GM21825 (cell line): ENCODE data around the gene PMP22.
"Not testable (repeated sequence)": the region's sequence is repeated elsewhere in the genome, so short reads cannot be mapped to it uniquely, and the experiment has no call there.

ENCODE experiments used
- ATAC-seq: cut with Tn5 transposase; IDR thresholded peaks from one replicate; pipeline ENCODE4 v1.9.1; 2021; ENCODE audit warnings: mild to moderate bottlenecking, moderate library complexity; ENCODE audit not compliant: unreplicated experiment

PMP22 gene

DNA sequence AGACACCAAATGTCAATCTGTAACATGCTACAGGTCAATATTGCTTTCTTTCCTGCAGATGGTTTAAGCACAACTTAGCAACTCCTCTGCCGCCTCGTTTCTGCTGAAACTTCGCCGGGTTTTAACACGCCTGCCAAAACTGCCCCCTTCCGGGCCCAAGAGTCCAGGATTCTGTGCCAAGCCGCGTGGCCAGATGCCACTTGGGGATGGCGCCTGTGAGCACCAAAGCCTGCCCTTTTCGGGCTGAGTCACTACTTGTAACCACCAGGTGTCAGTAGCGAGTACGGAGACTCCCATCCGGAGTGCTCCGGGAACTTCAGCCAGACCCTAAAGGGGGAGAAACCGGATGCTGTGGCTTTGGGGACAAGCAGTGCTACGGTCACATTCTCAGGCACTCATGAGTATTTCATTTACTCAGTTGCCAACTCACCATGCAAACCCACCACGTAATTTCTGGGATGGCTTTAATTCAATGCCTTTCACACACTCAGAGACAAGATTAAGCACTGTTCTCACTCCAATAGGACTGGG is 7.8 kb downstream of the PMP22 start:
- peak; percentile 75 for ATAC-seq

DNA sequence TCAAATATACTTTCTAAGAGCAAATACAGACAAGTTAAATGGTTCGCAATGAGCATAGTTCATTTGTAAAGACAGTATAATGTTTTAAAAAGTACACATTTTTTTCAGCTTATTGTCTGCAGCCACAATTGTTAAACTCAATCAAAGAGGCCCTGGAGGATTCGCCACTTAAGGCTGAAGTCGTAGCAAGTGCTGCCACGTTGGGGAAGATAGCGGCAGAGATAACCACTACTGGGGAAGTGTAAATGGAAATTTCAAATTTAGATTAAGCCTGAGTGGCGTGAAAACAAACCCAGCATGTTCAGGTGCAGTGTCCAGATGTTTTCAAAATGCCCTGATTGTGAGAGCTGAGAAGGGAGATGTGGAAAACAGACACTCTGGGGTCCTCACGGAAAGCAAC is 8.4 kb downstream of the PMP22 start:
- no peak for ATAC-seq

DNA sequence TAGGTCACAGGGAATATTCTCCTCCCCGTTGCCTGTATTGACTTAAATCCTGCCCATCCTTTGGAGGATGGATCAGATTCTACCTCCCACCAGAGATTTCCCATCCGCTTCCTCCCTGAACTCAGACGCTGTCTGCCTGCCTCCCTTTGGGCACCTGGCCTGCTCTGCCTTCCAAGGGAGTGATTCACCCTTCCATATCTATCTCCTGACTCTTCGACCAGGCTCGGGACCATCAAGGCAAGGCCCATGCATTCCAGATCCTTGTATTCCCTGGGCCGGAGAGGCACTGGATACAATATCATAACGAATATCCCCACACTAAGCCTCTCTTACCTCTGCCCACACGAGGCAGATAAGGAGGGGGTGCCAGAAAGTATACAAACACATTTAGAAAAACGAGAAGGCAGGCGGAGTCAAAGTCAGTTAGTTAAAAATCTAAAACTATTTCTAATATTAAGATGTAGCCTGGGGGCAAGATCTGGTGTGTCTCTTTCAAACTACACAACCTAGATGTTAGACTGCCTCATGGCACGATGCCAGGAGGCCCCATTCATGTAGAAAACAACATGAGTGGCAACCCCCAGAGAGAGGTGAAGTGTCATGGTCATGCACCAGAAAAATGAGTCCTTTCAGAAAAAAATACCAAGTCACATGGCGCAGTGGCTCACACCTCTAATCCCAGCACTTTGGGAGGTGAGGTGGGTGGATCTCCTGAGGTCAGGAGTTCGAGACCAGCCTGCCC is 9.2 kb downstream of the PMP22 start:
- no peak for ATAC-seq

- ATAC-seq = no peak
Observed at GRCh38 chr17:15250135-15250860, 14.8 kb downstream of the PMP22 start.

- ATAC-seq = no peak
Observed at GRCh38 chr17:15249487-15249886, 15.6 kb downstream of the PMP22 start.

GRCh38 chr17:15247891-15248529 is 17.1 kb downstream of the PMP22 start:
- ATAC-seq = no peak

DNA sequence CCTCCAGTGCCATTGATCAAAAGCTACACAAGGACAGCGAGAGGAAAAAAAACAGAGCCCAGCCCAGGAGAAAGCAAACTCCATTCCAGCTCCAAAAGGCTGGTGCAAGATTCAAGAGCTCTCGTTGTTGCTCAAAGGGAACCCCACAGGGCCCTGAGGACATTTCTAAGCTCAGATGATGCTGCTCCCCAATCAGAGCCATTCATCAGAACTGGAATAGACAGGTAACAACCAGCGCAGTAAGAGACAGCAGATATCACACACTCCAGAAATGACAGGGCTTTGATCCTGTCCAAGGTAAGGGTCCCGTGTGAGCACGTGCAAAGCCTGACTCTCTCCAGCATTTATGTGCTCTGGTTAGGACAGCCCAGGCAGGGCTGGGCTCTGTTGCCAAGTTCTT is 20.1 kb downstream of the PMP22 start:
- ATAC-seq = no peak

GRCh38 chr17:15240644-15241043 is 24.5 kb downstream of the PMP22 start:
- no peak for ATAC-seq

- ATAC-seq = no peak
Observed at GRCh38 chr17:15239491-15239890, 25.6 kb downstream of the PMP22 start.

DNA sequence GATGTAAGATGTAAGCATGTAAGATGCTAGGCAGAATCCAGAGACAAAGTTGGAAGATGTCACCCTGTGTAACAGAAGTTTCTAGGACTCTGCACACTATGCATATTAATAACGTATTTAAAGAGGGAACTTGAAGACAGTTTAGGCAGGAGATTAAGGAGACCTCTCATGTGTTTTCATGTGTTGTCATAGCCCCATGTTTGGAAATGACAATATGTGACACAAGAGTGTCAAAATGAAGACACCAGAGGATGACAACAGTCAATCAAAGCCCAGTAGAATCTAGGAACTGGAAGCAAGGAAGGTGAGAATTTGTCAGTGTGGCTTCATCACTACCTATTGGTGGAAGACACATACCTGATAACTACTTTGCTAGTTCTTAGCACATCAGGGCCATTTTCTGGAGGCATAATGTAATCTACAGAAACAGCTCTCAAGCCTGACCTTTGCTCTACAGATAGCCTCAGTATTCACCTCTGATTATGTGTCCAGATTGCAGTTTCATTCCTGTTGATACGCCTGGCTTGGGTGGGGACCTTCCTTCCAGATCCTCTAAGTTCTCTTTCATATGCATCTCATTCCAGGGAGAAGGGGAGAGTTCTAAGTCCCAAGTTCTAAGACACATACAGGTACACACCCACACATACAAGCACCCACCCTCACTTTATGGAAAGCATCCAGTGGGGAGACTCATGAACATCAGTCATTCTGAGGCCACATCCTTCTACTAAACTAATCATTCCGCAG is 26.3 kb downstream of the PMP22 start:
- ATAC-seq = no peak

DNA sequence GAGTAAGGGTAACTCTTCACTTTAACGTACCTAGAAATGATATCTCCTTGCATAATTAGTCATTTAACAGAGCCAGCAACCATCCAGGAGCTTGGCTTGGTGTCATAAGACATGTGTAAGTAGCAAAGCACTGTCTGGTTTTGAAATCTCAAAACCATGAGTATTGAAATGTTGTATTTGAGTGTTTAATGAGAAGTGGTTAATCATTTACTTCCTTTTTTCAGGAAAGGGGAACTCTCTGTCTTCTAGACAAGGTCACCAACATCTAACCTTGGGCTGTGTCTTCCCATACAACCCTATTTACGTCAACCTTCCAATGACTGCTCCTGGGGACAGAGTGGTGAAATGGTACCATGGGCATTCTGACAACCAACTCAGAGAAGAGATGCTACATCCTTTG is 27.1 kb downstream of the PMP22 start:
- ATAC-seq = no peak

DNA sequence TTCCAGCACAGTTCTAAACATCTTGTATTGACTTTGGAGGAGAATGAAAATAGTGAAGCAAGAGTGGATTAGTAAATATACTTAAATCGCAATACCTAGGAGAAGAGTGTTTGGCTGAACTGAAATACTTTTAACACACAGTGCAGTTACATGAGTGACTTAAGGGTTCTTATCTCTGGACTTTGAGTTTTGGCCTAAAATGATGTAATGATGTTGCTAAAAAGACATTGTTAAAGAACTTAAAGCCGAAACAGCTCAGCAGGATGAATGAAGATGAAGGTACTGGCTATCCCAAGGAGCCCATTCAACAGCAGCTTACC is 28.1 kb downstream of the PMP22 start:
- ATAC-seq = no peak

DNA sequence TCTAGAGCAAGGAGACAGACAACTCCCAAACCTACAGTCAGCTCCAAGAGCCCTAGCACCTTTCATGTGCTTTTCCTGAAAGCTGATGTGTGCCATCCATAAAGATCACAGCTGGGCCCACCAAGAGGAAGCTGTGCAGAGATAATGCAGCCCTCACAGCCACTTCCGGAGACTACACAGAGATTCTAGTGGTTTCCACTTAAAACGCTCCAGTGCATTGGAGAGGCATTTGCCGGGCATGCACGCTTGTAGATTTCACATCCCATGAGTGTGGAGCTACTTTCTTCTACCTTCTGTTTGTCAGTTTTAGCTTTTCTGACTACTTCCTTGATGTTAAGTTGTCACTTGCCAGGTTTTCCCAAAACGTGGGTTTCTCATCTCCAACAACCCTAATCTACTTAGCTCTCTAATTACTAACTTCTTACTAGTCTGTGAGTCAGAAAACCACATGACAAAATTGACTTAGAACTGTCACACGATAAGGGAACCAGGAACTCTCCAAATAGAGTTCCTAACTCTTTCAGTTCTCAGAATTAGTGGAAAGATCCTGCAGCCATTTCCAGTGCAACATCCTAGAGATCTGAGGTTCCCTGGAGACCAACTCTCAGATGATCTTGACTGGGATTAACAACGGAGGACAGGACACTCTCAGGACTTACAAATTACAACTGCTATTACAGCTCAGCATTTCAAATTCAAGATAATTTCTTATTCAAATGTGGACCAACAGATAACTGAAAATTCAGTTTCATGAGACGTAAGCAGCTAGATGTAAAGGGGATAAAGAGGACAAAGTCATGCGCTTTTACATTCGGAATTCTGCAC is 28.6 kb downstream of the PMP22 start:
- ATAC-seq = peak; percentile 52

- no peak for ATAC-seq
Observed at GRCh38 chr17:15233971-15234370, 31.2 kb downstream of the PMP22 start.

- ATAC-seq = no peak
Observed at GRCh38 chr17:15233022-15233805, 31.9 kb downstream of the PMP22 start.

DNA sequence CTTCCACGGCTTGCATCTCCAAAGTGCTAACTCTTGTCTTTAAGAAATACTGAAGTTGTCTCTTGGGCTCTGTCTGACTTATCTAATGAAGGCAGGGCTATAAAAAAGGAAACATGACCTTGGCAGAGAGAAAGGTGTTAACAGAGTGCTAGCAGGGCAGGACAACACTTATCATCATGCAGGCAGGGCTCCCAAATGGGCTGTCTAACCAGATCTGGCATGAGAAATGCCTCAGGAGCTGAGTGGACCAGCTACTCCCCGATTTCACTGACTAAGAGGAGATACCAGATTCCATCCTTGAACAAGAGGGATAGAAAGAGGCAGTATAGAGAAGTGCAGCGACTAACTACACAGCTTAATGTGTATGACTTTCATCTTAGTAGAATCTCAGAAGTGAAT is 32.6 kb downstream of the PMP22 start:
- no peak for ATAC-seq

DNA sequence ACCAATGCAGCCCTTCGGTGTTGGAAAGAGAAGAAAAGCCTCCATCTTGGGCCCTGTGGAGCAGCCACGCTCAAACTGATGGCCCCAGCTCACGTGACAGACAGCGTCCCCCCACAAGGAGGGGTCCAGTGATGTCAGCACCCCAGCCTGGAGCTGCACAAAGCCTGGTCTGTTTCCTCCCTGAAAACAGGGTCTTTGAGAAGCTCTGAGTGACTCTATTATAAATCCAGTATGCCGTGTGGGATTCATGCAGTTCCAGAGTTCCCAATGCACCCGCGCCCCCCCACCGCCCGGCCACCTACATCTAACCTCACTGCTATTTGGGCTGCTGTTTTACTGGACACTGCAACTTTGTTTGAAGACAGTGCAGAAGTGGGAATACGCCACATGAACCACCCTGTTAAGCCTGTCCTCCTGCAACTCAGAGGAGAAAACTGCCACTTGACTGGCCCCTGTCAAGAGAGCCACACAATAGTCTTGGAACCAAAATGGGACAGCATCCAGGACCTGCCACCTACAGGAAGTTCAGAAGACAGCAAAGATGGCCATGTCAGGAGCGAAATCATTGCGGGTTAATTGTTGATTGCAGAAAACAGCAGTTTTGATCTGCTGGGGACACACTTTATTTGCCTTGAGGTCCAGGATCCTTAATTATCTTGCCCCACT is 33.1 kb downstream of the PMP22 start:
- no peak for ATAC-seq

DNA sequence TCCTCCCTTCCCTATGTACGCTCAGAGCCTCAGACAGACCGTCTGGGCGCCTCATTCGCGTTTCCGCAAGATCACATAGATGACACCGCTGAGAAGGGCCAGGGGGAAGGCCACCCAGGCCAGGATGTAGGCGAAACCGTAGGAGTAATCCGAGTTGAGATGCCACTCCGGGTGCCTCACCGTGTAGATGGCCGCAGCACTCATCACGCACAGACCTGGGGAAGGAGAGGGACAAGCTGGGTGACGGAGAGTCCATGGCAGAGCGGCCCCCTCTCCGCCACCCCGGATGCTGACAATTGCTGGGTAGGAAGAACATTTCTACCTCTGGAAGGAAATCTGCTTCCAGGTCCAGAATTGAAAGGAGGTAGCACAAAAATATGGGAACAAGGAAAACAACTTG is 34.3 kb downstream of the PMP22 start:
- no peak for ATAC-seq

DNA sequence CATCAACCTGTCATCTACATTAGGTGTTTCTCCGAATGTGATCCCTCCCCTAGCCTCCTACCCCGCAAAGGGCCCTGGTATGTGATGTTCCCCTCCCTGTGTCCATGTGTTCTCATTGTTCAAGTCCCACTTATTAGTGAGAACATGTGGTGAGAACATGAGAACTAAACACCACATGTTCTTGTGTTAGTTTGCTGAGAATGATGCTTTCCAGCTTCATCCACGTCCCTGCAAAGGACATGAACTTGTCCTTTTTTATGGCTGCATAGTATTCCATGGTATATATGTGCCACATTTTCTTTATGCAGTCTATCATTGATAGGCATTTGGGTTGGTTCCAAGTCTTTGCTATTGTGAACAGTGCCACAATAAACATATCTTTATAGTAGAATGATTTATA is 43.3 kb downstream of the PMP22 start:
- ATAC-seq = not testable (repeated sequence)
